HT-29 (cell line): ENCODE results near the gene OR12D1. TPM values are rescaled to one million over a fixed set of nuclear protein-coding genes. Genes with fewer than 3 reads are reported as not detected.

ENCODE experiments used
- DNase-seq: peaks from one replicate; pipeline ENCODE4 v3.0.0-alpha.2; 2015; ENCODE audit warnings: low spot score
- total RNA-seq: library from RNA; depleted of rRNA; stranded (reverse); fragments of >200 nt; shearing (Covaris generic); gene quantifications from 2 replicates; pipeline ENCODE4 v1.2.3, GENCODE V29; 2014; rRNA removed

Gene OR12D1
- total RNA-seq, 1 experiment from 2014 or later, result not detected

DNA sequence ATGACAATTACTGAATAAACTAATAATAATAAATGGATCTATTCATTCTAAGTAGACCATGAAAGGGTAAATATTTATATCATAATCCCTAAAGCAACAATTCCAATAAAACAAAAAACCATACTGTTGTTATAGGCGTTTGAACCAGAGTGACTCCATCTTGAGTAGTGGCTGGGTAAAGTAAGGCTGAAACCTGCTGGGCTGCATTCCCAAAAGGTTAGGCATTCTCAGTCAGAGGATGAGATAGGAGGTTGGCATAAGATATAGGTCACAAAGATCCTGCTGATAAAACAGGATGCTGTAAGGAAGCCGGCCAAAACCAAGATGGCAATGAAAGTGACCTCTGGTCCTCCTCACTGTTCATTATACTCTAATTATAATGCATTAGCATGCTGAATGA lies 50.6 kb downstream of the OR12D1 start:
- DNase-seq, result no peak

DNA sequence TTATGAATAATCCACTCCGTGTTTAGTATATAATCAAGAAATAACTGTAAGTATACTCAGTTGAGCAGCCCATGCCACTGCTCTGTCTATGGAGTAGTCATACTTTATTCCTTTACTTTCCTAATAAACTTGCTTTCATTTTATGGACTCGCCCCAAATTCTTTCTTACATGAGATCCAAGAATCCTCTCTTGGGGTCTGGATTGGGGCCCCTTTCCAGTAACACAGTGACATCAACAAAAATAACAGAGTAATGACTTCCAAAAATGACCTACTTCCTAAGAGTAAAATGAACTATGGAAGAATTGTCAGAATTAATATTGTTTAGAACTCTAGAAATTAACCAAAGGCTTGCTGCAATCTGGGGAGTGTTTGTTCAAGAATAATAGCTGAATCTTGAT lies 51.1 kb downstream of the OR12D1 start:
- no peak for DNase-seq

DNA sequence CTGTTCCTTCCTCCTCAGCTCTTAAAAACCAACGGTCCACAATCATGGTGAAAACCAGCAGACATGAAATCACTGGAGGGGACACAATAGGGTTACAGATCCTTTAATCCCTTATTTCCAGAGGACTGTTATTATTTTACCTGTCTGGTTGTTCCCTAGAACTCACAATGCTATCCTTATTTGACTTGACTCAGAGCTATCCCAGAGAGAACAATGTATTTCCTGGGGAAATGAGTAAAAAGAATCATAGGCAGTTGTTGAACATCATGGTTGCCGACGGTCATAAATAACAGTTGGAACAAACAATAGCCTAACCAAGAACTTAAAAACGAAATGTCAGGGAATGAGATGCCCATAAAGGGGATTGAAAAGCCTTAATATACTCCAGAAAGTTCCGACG lies 51.5 kb downstream of the OR12D1 start:
- no peak for DNase-seq

Other genes with a start within 250 kb of the OR12D1 start
- gene OR2J2, start 244.0 kb upstream of the OR12D1 start, total RNA-seq, result not detected in 2 replicates
- gene OR14J1, start 113.2 kb upstream of the OR12D1 start, total RNA-seq, result not detected in 2 replicates
- not detected in 2 replicates for gene OR5V1, start 46.1 kb upstream of the OR12D1 start, total RNA-seq
- gene OR12D3, start 39.6 kb upstream of the OR12D1 start, total RNA-seq, result not detected in 2 replicates
- not detected in 2 replicates for gene OR12D2, start 19.3 kb upstream of the OR12D1 start, total RNA-seq
- gene OR10C1, start 24.4 kb downstream of the OR12D1 start, total RNA-seq, result not detected in 2 replicates
- gene OR11A1, start 42.1 kb downstream of the OR12D1 start, total RNA-seq, result not detected in 2 replicates
- not detected in 2 replicates for gene OR2H1, start 42.2 kb downstream of the OR12D1 start, total RNA-seq
- gene MAS1L, start 73.0 kb downstream of the OR12D1 start, total RNA-seq, result not detected in 2 replicates
- gene UBD, start 144.8 kb downstream of the OR12D1 start, total RNA-seq, result not detected in 2 replicates
- gene OR2H2, start 170.2 kb downstream of the OR12D1 start, total RNA-seq, result not detected in 2 replicates
- gene GABBR1, start 218.3 kb downstream of the OR12D1 start, total RNA-seq, result 0.10 TPM in 1 of 2 replicates, not detected in the other
- not detected in 2 replicates for gene MOG, start 242.2 kb downstream of the OR12D1 start, total RNA-seq